Activated CD8-positive, alpha-beta memory T cell treated with anti-CD3 and anti-CD28 coated beads, Interleukin-2, amount 50 U/mL, for 48 hours (primary cell): ENCODE measurements around the gene HDGF.

ENCODE experiments used
- DNase-seq: peaks from one replicate; pipeline ENCODE4 v3.0.0-alpha.2; 2020

HDGF gene

DNA sequence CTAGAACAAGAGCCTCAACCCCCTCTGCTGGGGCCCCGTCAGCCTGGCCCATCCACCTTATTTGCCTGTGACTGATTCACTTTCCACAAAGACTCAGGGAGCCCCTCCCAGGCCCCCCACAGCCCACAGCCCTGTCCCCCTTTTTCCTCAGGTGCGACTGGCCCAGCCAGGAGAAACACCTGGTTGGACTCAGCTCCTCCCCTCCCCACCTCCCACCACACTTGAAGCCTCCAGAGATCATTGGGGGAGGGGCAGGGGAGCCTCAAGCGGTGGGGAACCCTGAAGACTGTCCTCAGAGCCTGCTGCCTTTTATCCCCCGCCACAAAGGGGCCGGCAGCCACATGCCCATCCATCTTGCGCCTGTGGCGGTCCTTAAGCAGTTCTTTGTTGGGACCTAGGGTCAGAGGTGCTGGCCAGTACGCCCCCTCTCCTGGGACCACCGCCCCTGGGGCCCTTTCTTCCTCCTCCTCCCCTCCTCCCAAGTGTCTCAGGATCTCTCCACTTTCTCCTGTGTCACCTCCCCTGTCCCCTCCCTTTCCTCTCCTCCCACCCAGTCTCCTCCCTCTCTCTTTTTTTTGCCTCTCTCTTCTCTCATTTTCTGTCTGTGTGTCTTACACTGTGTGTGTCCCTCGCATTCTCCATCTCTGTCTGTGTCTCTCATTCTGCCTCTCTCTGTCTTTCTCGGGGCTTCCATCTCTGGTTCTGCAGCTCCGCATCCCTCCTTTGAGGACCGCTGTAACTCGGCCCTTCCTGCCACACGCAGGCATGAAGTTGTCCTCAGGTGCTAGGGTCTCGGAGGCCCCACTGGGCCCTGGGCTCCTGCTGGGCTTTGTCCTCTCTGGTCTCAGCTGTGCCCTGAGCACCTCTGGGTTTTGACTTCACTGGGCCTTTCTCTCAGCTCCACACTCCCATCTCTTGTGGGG, 58.3 kb downstream of the HDGF start:
- DNase-seq: no peak

- no peak for DNase-seq
Measured at GRCh38 chr1:156692441-156692924, 59.0 kb downstream of the HDGF start.
